ENCODE measurements around the gene PACS2.
A peak's percentile ranks its signal among the peaks of the same experiment; 100 is the strongest.

The PACS2 gene

GRCh38 chr14:105418269-105419194 lies 104.0 kb downstream of the PACS2 start:
- DNase-seq (ENCODE audit: extremely low read depth, insufficient read length), result no peak
- no peaks in the 10 kb centered on the region for H3K27me3 ChIP-seq (replicated peaks; ENCODE audit: control insufficient read depth, insufficient read depth, low read length)
- no peak for TF ChIP-seq CTCF (IDR thresholded peaks at IDR 0.05; ENCODE audit: insufficient read depth, low read length, poor library complexity, severe bottlenecking)
- H3K36me3 ChIP-seq (ENCODE audit: control insufficient read depth, insufficient read depth, low read length), result no peaks in the 10 kb centered on the region
- peak overlapping the region; percentile 94 for H3K4me3 ChIP-seq (replicated peaks; ENCODE audit: low read depth, low read length)

GRCh38 chr14:105419195-105420091 lies 104.9 kb downstream of the PACS2 start, which contains the start of gene MTA1:
Gene MTA1 (plus strand): TSS chr14:105419827. CDS start chr14:105420036, 209 bp downstream.
- no peaks in the 10 kb centered on the region for H3K36me3 ChIP-seq (ENCODE audit: control insufficient read depth, insufficient read depth, low read length)
- H3K4me3 ChIP-seq (replicated peaks; ENCODE audit: low read depth, low read length), result peak within 1 kb of the TSS; percentile 94
- H3K27me3 ChIP-seq (replicated peaks; ENCODE audit: control insufficient read depth, insufficient read depth, low read length), result no peaks in the 10 kb centered on the region
- DNase-seq (ENCODE audit: extremely low read depth, insufficient read length), result peak; percentile 58
- TF ChIP-seq CTCF (IDR thresholded peaks at IDR 0.05; ENCODE audit: insufficient read depth, low read length, poor library complexity, severe bottlenecking), result no peak

GRCh38 chr14:105420101-105420973 lies 105.8 kb downstream of the PACS2 start:
- H3K36me3 ChIP-seq (ENCODE audit: control insufficient read depth, insufficient read depth, low read length), result peaks cover 6% of the 10 kb centered on the region
- H3K4me3 ChIP-seq (replicated peaks; ENCODE audit: low read depth, low read length), result peak overlapping the region; percentile 94
- no peak for TF ChIP-seq CTCF (IDR thresholded peaks at IDR 0.05; ENCODE audit: insufficient read depth, low read length, poor library complexity, severe bottlenecking)
- no peak for DNase-seq (ENCODE audit: extremely low read depth, insufficient read length)
- no peaks in the 10 kb centered on the region for H3K27me3 ChIP-seq (replicated peaks; ENCODE audit: control insufficient read depth, insufficient read depth, low read length)

GRCh38 chr14:105420974-105421674 lies 106.6 kb downstream of the PACS2 start:
- no peak for TF ChIP-seq CTCF (IDR thresholded peaks at IDR 0.05; ENCODE audit: insufficient read depth, low read length, poor library complexity, severe bottlenecking)
- no peak for DNase-seq (ENCODE audit: extremely low read depth, insufficient read length)
- H3K4me3 ChIP-seq (replicated peaks; ENCODE audit: low read depth, low read length), result peak overlapping the region; percentile 94
- H3K27me3 ChIP-seq (replicated peaks; ENCODE audit: control insufficient read depth, insufficient read depth, low read length), result no peaks in the 10 kb centered on the region
- H3K36me3 ChIP-seq (ENCODE audit: control insufficient read depth, insufficient read depth, low read length), result peaks cover 7% of the 10 kb centered on the region
